H1 (cell line): ENCODE data around the gene C2CD2L. TPM values are rescaled to one million over a fixed set of nuclear protein-coding genes. Genes with fewer than 3 reads are reported as not detected.

Experiments used
- CTCF ChIA-PET: fragments of 300-600 bp; sonication (Branson Sonifier 250); formaldehyde crosslinking; loops from one replicate; lab custom pipeline; 2021; ENCODE audit not compliant: partially characterized antibody; lab: Charles Lee
- POLR2A ChIA-PET: fragments of 300-600 bp; sonication (Branson Sonifier 250); formaldehyde crosslinking; loops from one replicate; lab custom pipeline; 2021; ENCODE audit warnings: inconsistent platforms; ENCODE audit not compliant: partially characterized antibody; lab: Charles Lee
- DNase-seq, 2 experiments: peaks; one replicate each; pipeline versions ENCODE4 v3.0.0 to v3.0.0-alpha.2; 2010 to 2022; ENCODE audit warnings: low spot score in 2 of 2, low read depth in 1 of 2, mixed read lengths in 1 of 2
- FAIRE-seq: peaks from 2 replicates; lab custom pipeline; 2011; peaks lifted over from hg19 to GRCh38; lab: Jason Lieb, UNC
- H2AFZ ChIP-seq: 2 replicates; pipeline ENCODE4 v1.8.1; 2012; ENCODE audit warnings: low read length, inconsistent platforms
- H2AK5ac ChIP-seq: 2 replicates; pipeline ENCODE4 v1.6.1; 2013; ENCODE audit warnings: low read depth, low read length
- H2BK120ac ChIP-seq: replicated peaks from 2 replicates; pipeline ENCODE3; 2013; ENCODE audit warnings: low read depth, low read length, inconsistent platforms
- H2BK12ac ChIP-seq: 2 replicates; pipeline ENCODE4 v1.6.1; 2013; ENCODE audit warnings: low read depth, low read length
- H2BK15ac ChIP-seq: 2 replicates; pipeline ENCODE4 v1.6.1; 2013; ENCODE audit warnings: low read length
- H2BK20ac ChIP-seq: 2 replicates; pipeline ENCODE4 v1.6.1; 2013; ENCODE audit warnings: low read length
- H2BK5ac ChIP-seq: 2 replicates; pipeline ENCODE4 v1.6.1; 2013; ENCODE audit warnings: low read depth, low read length
- H3K14ac ChIP-seq: 2 replicates; pipeline ENCODE4 v1.6.1; 2013; ENCODE audit warnings: inconsistent platforms; ENCODE audit not compliant: insufficient read length
- H3K18ac ChIP-seq: 2 replicates; pipeline ENCODE4 v1.6.1; 2013; ENCODE audit warnings: low read length; ENCODE audit errors: extremely low read depth
- H3K23ac ChIP-seq: 2 replicates; pipeline ENCODE4 v1.6.1; 2013; ENCODE audit warnings: inconsistent platforms; ENCODE audit not compliant: insufficient read length
- H3K23me2 ChIP-seq: 2 replicates; pipeline ENCODE4 v1.6.1; 2013; ENCODE audit warnings: low read depth, low read length
- H3K27ac ChIP-seq: 2 replicates; pipeline ENCODE4 v1.6.1; 2011; ENCODE audit warnings: low read depth, low read length, inconsistent platforms
- H3K27me3 ChIP-seq, 4 experiments: replicated peaks in 1 of 4; 1 replicate in 1 of 4; 2 replicates in 3 of 4; pipeline versions ENCODE4 v1.6.1 to v1.8.1; 2011 to 2013; ENCODE audit warnings: low read length in 3 of 4, mild to moderate bottlenecking in 3 of 4, inconsistent platforms in 2 of 4, mixed read lengths in 2 of 4, moderate library complexity in 1 of 4; ENCODE audit not compliant: control insufficient read depth in 3 of 4, insufficient read depth in 3 of 4; ENCODE audit errors: extremely low read depth in 1 of 4
- H3K36me3 ChIP-seq, 4 experiments: 2 replicates each; pipeline versions ENCODE4 v1.6.1 to v1.8.1; 2011 to 2013; ENCODE audit warnings: mild to moderate bottlenecking in 4 of 4, low read length in 3 of 4, moderate library complexity in 2 of 4, control low read depth in 1 of 4, inconsistent platforms in 1 of 4; ENCODE audit not compliant: insufficient read depth in 4 of 4, control insufficient read depth in 2 of 4
- H3K4ac ChIP-seq: replicated peaks from 2 replicates; pipeline ENCODE3; 2013; ENCODE audit warnings: low read length, low read depth, mixed read lengths, inconsistent platforms; ENCODE audit not compliant: insufficient read length
- H3K4me1 ChIP-seq, 4 experiments: replicated peaks in 1 of 4; 1 replicate in 1 of 4; 2 replicates in 3 of 4; pipeline versions ENCODE4 v1.6.1 to v1.8.1; 2011 to 2013; ENCODE audit warnings: low read length in 3 of 4, inconsistent platforms in 2 of 4, mixed read lengths in 1 of 4; ENCODE audit not compliant: insufficient read depth in 4 of 4, control insufficient read depth in 3 of 4
- H3K4me2 ChIP-seq, 2 experiments: 2 replicates each; pipeline versions ENCODE4 v1.6.1 to v1.8.1; 2011 to 2013; ENCODE audit warnings: low read depth in 2 of 2, low read length in 2 of 2, control low read depth in 1 of 2, inconsistent platforms in 1 of 2, mild to moderate bottlenecking in 1 of 2; ENCODE audit not compliant: insufficient read depth in 1 of 2
- H3K4me3 ChIP-seq, 4 experiments: fragments of 200-600, 300-600 bp in 1 of 4; sonication (generic), shearing (Covaris generic), sonication (Bioruptor Twin) in 1 of 4; 2 replicates each; pipeline versions ENCODE4 v1.5.1 to v1.8.1; 2011 to 2016; ENCODE audit warnings: low read length in 4 of 4, low read depth in 3 of 4, control low read depth in 2 of 4, inconsistent platforms in 2 of 4, mild to moderate bottlenecking in 2 of 4, mixed read lengths in 1 of 4, moderate library complexity in 1 of 4; ENCODE audit not compliant: insufficient read depth in 2 of 4; ENCODE audit errors: extremely low read depth in 1 of 4
- H3K56ac ChIP-seq: replicated peaks from 2 replicates; pipeline ENCODE3; 2013; ENCODE audit warnings: low read depth, mild to moderate bottlenecking, mixed read lengths, low read length, inconsistent platforms; ENCODE audit not compliant: insufficient read length
- H3K79me1 ChIP-seq: 2 replicates; pipeline ENCODE4 v1.6.1; 2013; ENCODE audit warnings: low read depth, low read length, control low read depth
- H3K79me2 ChIP-seq, 2 experiments: 2 replicates each; pipeline versions ENCODE4 v1.6.1 to v1.8.1; 2012 to 2013; ENCODE audit warnings: low read length in 2 of 2, mild to moderate bottlenecking in 2 of 2, inconsistent platforms in 1 of 2; ENCODE audit not compliant: insufficient read depth in 2 of 2, control insufficient read depth in 1 of 2
- H3K9ac ChIP-seq, 4 experiments: replicated peaks in 1 of 4; 1 replicate in 1 of 4; 2 replicates in 3 of 4; pipeline versions ENCODE4 v1.6.1 to v1.8.1; 2011 to 2013; ENCODE audit warnings: low read depth in 3 of 4, low read length in 3 of 4, control low read depth in 2 of 4, mild to moderate bottlenecking in 2 of 4, moderate library complexity in 2 of 4, inconsistent platforms in 1 of 4; ENCODE audit errors: extremely low read depth in 1 of 4
- H3K9me3 ChIP-seq, 2 experiments: 2 replicates each; pipeline versions ENCODE4 v1.6.1 to v1.8.1; 2012 to 2013; ENCODE audit warnings: mild to moderate bottlenecking in 2 of 2, moderate library complexity in 2 of 2, control low read depth in 1 of 2, inconsistent platforms in 1 of 2, low read depth in 1 of 2, low read length in 1 of 2, mixed read lengths in 1 of 2; ENCODE audit not compliant: insufficient read depth in 2 of 2
- H4K20me1 ChIP-seq, 2 experiments: replicated peaks in 1 of 2; 2 replicates each; pipeline versions ENCODE3 to v1.8.1; 2011 to 2013; ENCODE audit warnings: inconsistent platforms in 2 of 2, low read length in 2 of 2, mild to moderate bottlenecking in 1 of 2; ENCODE audit not compliant: insufficient read depth in 2 of 2, control insufficient read depth in 1 of 2
- H4K5ac ChIP-seq: 2 replicates; pipeline ENCODE4 v1.6.1; 2013; ENCODE audit warnings: low read length, low read depth, mixed read lengths, inconsistent platforms; ENCODE audit not compliant: insufficient read length
- H4K8ac ChIP-seq: 2 replicates; pipeline ENCODE4 v1.8.0; 2013; ENCODE audit warnings: mild to moderate bottlenecking, moderate library complexity, low read length, inconsistent platforms; ENCODE audit not compliant: insufficient read depth; ENCODE audit errors: extremely low read depth
- H4K91ac ChIP-seq: replicated peaks from 2 replicates; pipeline ENCODE3; 2013; ENCODE audit warnings: low read length, mixed read lengths, inconsistent platforms; ENCODE audit not compliant: insufficient read length
- ASH2L ChIP-seq: fragments of 200-600, 300-600 bp; sonication (generic); IDR thresholded peaks from one replicate; pipeline ENCODE4 v1.7.1; 2017; ENCODE audit warnings: low read length
- EP300 ChIP-seq, 2 experiments: IDR thresholded peaks; 1 replicate in 1 of 2; 2 replicates in 1 of 2; pipeline ENCODE4 v1.6.1; 2011 to 2012; ENCODE audit warnings: low read depth in 2 of 2, low read length in 2 of 2, mild to moderate bottlenecking in 2 of 2, borderline replicate concordance in 1 of 2, inconsistent platforms in 1 of 2, moderate library complexity in 1 of 2
- KDM1A ChIP-seq: fragments of 200-600, 300-600 bp; sonication (generic); IDR thresholded peaks from 2 replicates; pipeline ENCODE4 v1.7.1; 2016; ENCODE audit warnings: mild to moderate bottlenecking, low read length, borderline replicate concordance
- NRF1 ChIP-seq: IDR thresholded peaks from 2 replicates; pipeline ENCODE4 v1.6.1; 2011; ENCODE audit warnings: mild to moderate bottlenecking, low read depth, low read length, improper control_type of control experiment
- PHF8 ChIP-seq: fragments of 200-600 bp; sonication (generic); conservative IDR thresholded peaks from 2 replicates; pipeline ENCODE4 v1.7.1; 2012; ENCODE audit warnings: low read depth, mild to moderate bottlenecking, inconsistent platforms, low read length, moderate library complexity
- ZNF274 ChIP-seq: IDR thresholded peaks from 2 replicates; pipeline ENCODE4 v1.7.0; 2012; ENCODE audit warnings: low read length, borderline replicate concordance; ENCODE audit errors: extremely low read depth
- WGBS, 2 experiments: shearing (Covaris generic) in 1 of 2; methylation state at CpG; one replicate each; pipeline versions ENCODE4 v1.1.6 to v1.1.7; 2013 to 2015; ENCODE audit warnings: low lambda C conversion rate in 2 of 2, mixed read lengths in 2 of 2, inconsistent platforms in 1 of 2, low coverage in 1 of 2, missing lambda C conversion rate in 1 of 2; ENCODE audit not compliant: insufficient replicate concordance in 2 of 2, insufficient coverage in 1 of 2, insufficient read length in 1 of 2; ENCODE audit errors: extremely low coverage in 1 of 2, missing lambda C conversion rate in 1 of 2; 5-methylcytosine and 5-hydroxymethylcytosine counted together
- polyA plus RNA-seq, 7 experiments: library from polyadenylated mRNA; depleted of rRNA in 3 of 7; stranded (reverse) in 5 of 7; unstranded in 2 of 7; fragments of >200 nt in 5 of 7; fragments of 200-250 nt in 2 of 7; gene quantifications; 1 replicate in 5 of 7; 2 replicates in 1 of 7; 4 replicates in 1 of 7; pipeline versions ENCODE4 v1.2.1 to v1.2.3, GENCODE V29; 2011 to 2013; ENCODE audit warnings: missing spikeins in 2 of 7, mixed read lengths in 2 of 7
- total RNA-seq: library from RNA; stranded (reverse); fragmentation: NEBNext Ultra II Directional; extraction: Animal tissue kit (Norgen Biotek cat#: 25700); gene quantifications from 2 replicates; pipeline ENCODE4 v1.2.1, GENCODE V29; 2021

C2CD2L gene
- total and polyA plus RNA-seq, 2 of the 8 experiments (the other 6 are each of a cell fraction or from before 2014, with no cell fraction given) = 2.5 to 4.0 TPM

DNA sequence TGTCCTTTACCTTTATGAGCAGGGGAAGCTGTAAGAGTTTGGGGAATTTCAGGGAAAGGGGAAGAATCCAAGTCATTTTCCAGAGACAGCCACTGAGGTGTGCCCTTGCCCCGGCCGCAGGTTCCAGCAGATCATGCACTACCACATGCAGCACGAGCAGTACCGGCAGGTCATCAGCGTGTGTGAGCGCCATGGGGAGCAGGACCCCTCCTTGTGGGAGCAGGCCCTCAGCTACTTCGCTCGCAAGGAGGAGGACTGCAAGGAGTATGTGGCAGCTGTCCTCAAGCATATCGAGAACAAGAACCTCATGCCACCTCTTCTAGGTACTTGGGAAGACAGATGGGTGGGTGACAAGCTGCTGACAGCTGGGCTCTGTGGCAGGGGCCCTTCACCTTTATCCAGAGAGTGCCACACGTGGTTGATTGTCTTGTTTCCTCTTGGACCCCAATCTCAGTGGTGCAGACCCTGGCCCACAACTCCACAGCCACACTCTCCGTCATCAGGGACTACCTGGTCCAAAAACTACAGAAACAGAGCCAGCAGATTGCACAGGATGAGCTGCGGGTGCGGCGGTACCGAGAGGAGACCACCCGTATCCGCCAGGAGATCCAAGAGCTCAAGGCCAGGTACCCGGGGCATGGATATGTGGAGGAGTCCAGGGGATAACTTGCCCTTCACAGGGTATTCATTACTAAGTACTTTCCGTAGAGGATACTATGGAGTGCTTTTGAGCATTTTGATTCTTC lies 28.3 kb upstream of the C2CD2L start:
- POLR2A ChIA-PET = interaction anchor here (0.6 to 7.5 kb wide), 5 partner anchors 11 to 38 kb away, joined by 3 to 38 read pairs (median 4); partner anchors contain the start of gene VPS11
- H3K79me2 ChIP-seq = no peaks in the 10 kb centered on the region
- TF ChIP-seq KDM1A (no peak), EP300 (IDR thresholded peaks at IDR 0.05; ENCODE audit: borderline replicate concordance in 1 of 2, low read depth in 2 of 2, low read length in 2 of 2) (no peak), NRF1 (no peak), PHF8 (no peak), ZNF274 (no peak), ASH2L (no peak)
- DNase-seq (no peak), FAIRE-seq (no peak)
- no peak overlapping the region for H3K27ac ChIP-seq
- peaks cover 11 to 57% (median 38%) of the 10 kb centered on the region in 4 experiments for H3K36me3 ChIP-seq
- no peak overlapping the region for H3K4ac ChIP-seq
- no peak overlapping the region for H3K9ac ChIP-seq
- H3K23me2 ChIP-seq = no peaks in the 10 kb centered on the region
- H3K56ac ChIP-seq = no peak overlapping the region
- H2BK15ac ChIP-seq = no peak overlapping the region
- CTCF ChIA-PET = interaction anchor here (1.0 to 1.5 kb wide), 2 partner anchors 56 to 73 kb away, joined by 3 to 5 read pairs; no protein-coding TSS in a partner anchor
- no peaks in the 10 kb centered on the region for H4K20me1 ChIP-seq
- no peak overlapping the region for H4K5ac ChIP-seq
- H3K14ac ChIP-seq = no peak overlapping the region
- H3K9me3 ChIP-seq = no peaks in the 10 kb centered on the region
- H3K18ac ChIP-seq = no peak overlapping the region
- no peak overlapping the region for H3K23ac ChIP-seq
- H4K8ac ChIP-seq = no peak overlapping the region
- no peak overlapping the region for H2AFZ ChIP-seq
- H3K4me2 ChIP-seq = no peak overlapping the region
- no peak overlapping the region for H4K91ac ChIP-seq
- WGBS, 2 experiments = 93% methylated on average over 19 of the region's 19 CpGs; no CpG with 5 or more reads in 1 of the 2 experiments
- H2BK5ac ChIP-seq = no peak overlapping the region
- no peak overlapping the region for H2AK5ac ChIP-seq
- no peak overlapping the region for H2BK12ac ChIP-seq
- no peak overlapping the region for H2BK120ac ChIP-seq
- no peaks in the 10 kb centered on the region for H3K4me1 ChIP-seq
- no peaks in the 10 kb centered on the region for H3K27me3 ChIP-seq
- no peak overlapping the region for H2BK20ac ChIP-seq
- H3K4me3 ChIP-seq = no peak overlapping the region
- no peaks in the 10 kb centered on the region; the same call in 1 of the 2 replicates for H3K79me1 ChIP-seq
